HEK293 (cell line): Measurements from ENCODE around the gene NOP9.

ENCODE experiments used
- CTCF ChIA-PET: fragments of 350-600 bp; formaldehyde crosslinking; extraction: SDS; loops from one replicate; lab custom pipeline; 2021; ENCODE audit warnings: antibody characterized with exemption; lab: Yijun Ruan, JAX
- POLR2A ChIA-PET: fragments of 300-600 bp; formaldehyde crosslinking; extraction: SDS; loops from one replicate; lab custom pipeline; 2020; ENCODE audit warnings: antibody characterized with exemption, inconsistent platforms; lab: Yijun Ruan, JAX
- H3K27ac ChIP-seq: fragments of 200-500 bp; sonication (Bioruptor generic); 2 replicates; pipeline ENCODE4 v1.5.1; 2014; ENCODE audit warnings: low read depth, low read length, control low read depth, inconsistent platforms; ENCODE audit errors: extremely low read depth
- H3K36me3 ChIP-seq, 2 experiments: fragments of 200-500 bp in 1 of 2; sonication (Bioruptor generic) in 1 of 2; 1 replicate in 1 of 2; 2 replicates in 1 of 2; pipeline ENCODE4 v1.5.1; 2014 to 2017; ENCODE audit warnings: inconsistent platforms in 2 of 2, low read length in 2 of 2; ENCODE audit not compliant: control insufficient read depth in 2 of 2, insufficient read depth in 1 of 2
- H3K4me1 ChIP-seq: fragments of 200-500 bp; sonication (Bioruptor generic); 2 replicates; pipeline ENCODE4 v1.5.1; 2014; ENCODE audit warnings: mild to moderate bottlenecking, low read length, inconsistent platforms; ENCODE audit not compliant: control insufficient read depth, insufficient read depth
- H3K4me3 ChIP-seq: 2 replicates; pipeline ENCODE4 v1.5.1; 2011; ENCODE audit warnings: low read depth, mild to moderate bottlenecking, control low read depth, low read length, moderate library complexity
- H3K9me3 ChIP-seq: fragments of 200-500 bp; sonication (Bioruptor generic); 2 replicates; pipeline ENCODE4 v1.5.1; 2014; ENCODE audit warnings: low read depth, low read length, inconsistent platforms; ENCODE audit not compliant: control insufficient read depth, insufficient read depth
- IKZF3 ChIP-seq: fragments of 450-650 bp; IDR thresholded peaks from 2 replicates; pipeline ENCODE4 v1.5.0; 2018; ENCODE audit warnings: missing biosample characterization, mild to moderate bottlenecking, missing genetic modification characterization, moderate library complexity
- PRDM4 ChIP-seq: fragments of 450-650 bp; formaldehyde crosslinking; IDR thresholded peaks from 2 replicates; pipeline ENCODE4 v1.5.1; 2017; ENCODE audit warnings: missing biosample characterization, missing genetic modification characterization
- SALL2 ChIP-seq: fragments of 450-650 bp; formaldehyde crosslinking; IDR thresholded peaks from 2 replicates; pipeline ENCODE4 v1.5.0; 2017; ENCODE audit warnings: missing biosample characterization, mild to moderate bottlenecking, missing genetic modification characterization, borderline replicate concordance
- SP2 ChIP-seq: fragments of 450-650 bp; formaldehyde crosslinking; IDR thresholded peaks from 2 replicates; pipeline ENCODE4 v1.5.1; 2016; ENCODE audit warnings: missing biosample characterization, missing genetic modification characterization
- ZBTB48 ChIP-seq: fragments of 450-650 bp; formaldehyde crosslinking; IDR thresholded peaks from 2 replicates; pipeline ENCODE4 v1.5.1; 2016; ENCODE audit warnings: missing biosample characterization, missing genetic modification characterization
- ZBTB8A ChIP-seq: fragments of 450-650 bp; formaldehyde crosslinking; IDR thresholded peaks from 2 replicates; pipeline ENCODE4 v1.5.1; 2016; ENCODE audit warnings: missing biosample characterization, missing genetic modification characterization
- ZIC2 ChIP-seq: fragments of 450-650 bp; formaldehyde crosslinking; IDR thresholded peaks from 2 replicates; pipeline ENCODE4 v1.5.1; 2016; ENCODE audit warnings: missing biosample characterization, missing genetic modification characterization
- ZNF16 ChIP-seq: fragments of 450-650 bp; formaldehyde crosslinking; IDR thresholded peaks from 2 replicates; pipeline ENCODE4 v1.5.1; 2016; ENCODE audit warnings: low read depth, missing biosample characterization, missing genetic modification characterization
- ZNF23 ChIP-seq: fragments of 450-650 bp; formaldehyde crosslinking; IDR thresholded peaks from 2 replicates; pipeline ENCODE4 v1.5.1; 2016; ENCODE audit warnings: missing biosample characterization, missing genetic modification characterization, borderline replicate concordance
- ZNF248 ChIP-seq: fragments of 450-650 bp; formaldehyde crosslinking; IDR thresholded peaks from 2 replicates; pipeline ENCODE4 v1.5.1; 2017; ENCODE audit warnings: missing biosample characterization, missing genetic modification characterization
- ZNF362 ChIP-seq: fragments of 450-650 bp; formaldehyde crosslinking; IDR thresholded peaks from 2 replicates; pipeline ENCODE4 v1.5.1; 2016; ENCODE audit warnings: missing biosample characterization, missing genetic modification characterization
- ZNF416 ChIP-seq: fragments of 450-650 bp; formaldehyde crosslinking; IDR thresholded peaks from 2 replicates; pipeline ENCODE4 v1.5.1; 2016; ENCODE audit warnings: missing biosample characterization, missing genetic modification characterization
- ZNF501 ChIP-seq: fragments of 450-650 bp; formaldehyde crosslinking; IDR thresholded peaks from 2 replicates; pipeline ENCODE4 v1.5.1; 2016; ENCODE audit warnings: missing biosample characterization, missing genetic modification characterization
- ZNF529 ChIP-seq: fragments of 450-650 bp; formaldehyde crosslinking; IDR thresholded peaks from 2 replicates; pipeline ENCODE4 v1.5.1; 2017; ENCODE audit warnings: missing genetic modification characterization, missing biosample characterization; ENCODE audit not compliant: insufficient replicate concordance
- ZNF549 ChIP-seq: fragments of 450-650 bp; IDR thresholded peaks from 2 replicates; pipeline ENCODE4 v1.5.1; 2018; ENCODE audit warnings: missing biosample characterization, missing genetic modification characterization, mild to moderate bottlenecking, inconsistent platforms, moderate library complexity
- ZNF555 ChIP-seq: fragments of 450-650 bp; formaldehyde crosslinking; conservative IDR thresholded peaks from 2 replicates; pipeline ENCODE4 v1.5.1; 2017; ENCODE audit warnings: missing biosample characterization, mild to moderate bottlenecking, missing genetic modification characterization, inconsistent platforms
- ZNF626 ChIP-seq: fragments of 450-650 bp; sonication (Bioruptor Pico); formaldehyde crosslinking; IDR thresholded peaks from 2 replicates; pipeline ENCODE4 v1.5.1; 2018; ENCODE audit warnings: missing biosample characterization, missing genetic modification characterization, inconsistent platforms
- ZNF654 ChIP-seq: fragments of 450-650 bp; formaldehyde crosslinking; IDR thresholded peaks from 2 replicates; pipeline ENCODE4 v1.5.1; 2016; ENCODE audit warnings: low read depth, missing biosample characterization, missing genetic modification characterization
- ZNF76 ChIP-seq: fragments of 450-650 bp; formaldehyde crosslinking; IDR thresholded peaks from 2 replicates; pipeline ENCODE4; 2016; ENCODE audit warnings: low read depth, missing biosample characterization, missing genetic modification characterization, borderline replicate concordance
- ZNF776 ChIP-seq: fragments of 450-650 bp; formaldehyde crosslinking; IDR thresholded peaks from 2 replicates; pipeline ENCODE4 v1.5.0; 2017; ENCODE audit warnings: missing biosample characterization, missing genetic modification characterization, borderline replicate concordance
- TF ChIP-seq, protein P1 (sequence below): fragments of 450-650 bp; formaldehyde crosslinking; IDR thresholded peaks from 2 replicates; pipeline ENCODE4 v1.5.0; 2017; ENCODE audit warnings: missing biosample characterization, missing genetic modification characterization, borderline replicate concordance
- TF ChIP-seq, protein P2 (sequence below): fragments of 450-650 bp; formaldehyde crosslinking; IDR thresholded peaks from 2 replicates; pipeline ENCODE4 v1.5.1; 2016; ENCODE audit warnings: missing biosample characterization, missing genetic modification characterization

Gene NOP9

GRCh38 chr14:24260780-24261157 lies 38.9 kb upstream of the NOP9 start (continued):
- TF ChIP-seq ZNF16 (tag by site-specific recombination) (no peak), ZNF549 (tag by site-specific recombination) (no peak), ZNF776 (tag by site-specific recombination) (no peak), ZNF416 (tag by site-specific recombination) (no peak), ZNF654 (no peak), ZNF23 (tag by site-specific recombination) (no peak)
- TF ChIP-seq, protein P1, sequence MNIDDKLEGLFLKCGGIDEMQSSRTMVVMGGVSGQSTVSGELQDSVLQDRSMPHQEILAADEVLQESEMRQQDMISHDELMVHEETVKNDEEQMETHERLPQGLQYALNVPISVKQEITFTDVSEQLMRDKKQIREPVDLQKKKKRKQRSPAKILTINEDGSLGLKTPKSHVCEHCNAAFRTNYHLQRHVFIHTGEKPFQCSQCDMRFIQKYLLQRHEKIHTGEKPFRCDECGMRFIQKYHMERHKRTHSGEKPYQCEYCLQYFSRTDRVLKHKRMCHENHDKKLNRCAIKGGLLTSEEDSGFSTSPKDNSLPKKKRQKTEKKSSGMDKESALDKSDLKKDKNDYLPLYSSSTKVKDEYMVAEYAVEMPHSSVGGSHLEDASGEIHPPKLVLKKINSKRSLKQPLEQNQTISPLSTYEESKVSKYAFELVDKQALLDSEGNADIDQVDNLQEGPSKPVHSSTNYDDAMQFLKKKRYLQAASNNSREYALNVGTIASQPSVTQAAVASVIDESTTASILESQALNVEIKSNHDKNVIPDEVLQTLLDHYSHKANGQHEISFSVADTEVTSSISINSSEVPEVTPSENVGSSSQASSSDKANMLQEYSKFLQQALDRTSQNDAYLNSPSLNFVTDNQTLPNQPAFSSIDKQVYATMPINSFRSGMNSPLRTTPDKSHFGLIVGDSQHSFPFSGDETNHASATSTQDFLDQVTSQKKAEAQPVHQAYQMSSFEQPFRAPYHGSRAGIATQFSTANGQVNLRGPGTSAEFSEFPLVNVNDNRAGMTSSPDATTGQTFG (tag by site-specific recombination) = no peak

- CTCF ChIA-PET = interaction anchor here (0.6 to 1.4 kb wide), 3 partner anchors 14 to 19 kb away, joined by 3 to 6 read pairs (median 4); partner anchors contain the start of gene TINF2
- POLR2A ChIA-PET = interaction anchor here (0.7 to 3.6 kb wide), 4 partner anchors 10 to 168 kb away, joined by 3 to 16 read pairs (median 9); partner anchors contain the start of genes EMC9, PCK2, RABGGTA and TINF2
Measured at GRCh38 chr14:24261256-24261968, 38.2 kb upstream of the NOP9 start.

GRCh38 chr14:24261969-24262327 lies 37.7 kb upstream of the NOP9 start:
- Histone ChIP-seq H3K27ac (no peak overlapping the region), H3K36me3 (peaks cover 0 to 18% of the 10 kb centered on the region in 2 experiments; a peak in 1 of 3 replicates), H3K4me1 (no peaks in the 10 kb centered on the region), H3K9me3 (no peaks in the 10 kb centered on the region), H3K4me3 (no peak overlapping the region)
- CTCF ChIA-PET = interaction anchor here (0.6 to 1.4 kb wide), 4 partner anchors 15 to 71 kb away, joined by 3 to 6 read pairs (median 4); partner anchors contain the start of gene TINF2
- POLR2A ChIA-PET = interaction anchor here (1.2 to 3.6 kb wide), 3 partner anchors 9 to 121 kb away, joined by 3 to 16 read pairs (median 14); partner anchors contain the start of genes EMC9, RABGGTA and TINF2
- TF ChIP-seq ZNF626 (tag by site-specific recombination) (no peak), ZBTB48 (tag by site-specific recombination) (no peak), PRDM4 (tag by site-specific recombination) (no peak), ZNF654 (no peak), ZNF501 (no peak), ZNF549 (tag by site-specific recombination) (no peak), ZIC2 (tag by site-specific recombination) (no peak), ZBTB8A (tag by site-specific recombination) (no peak), IKZF3 (tag by site-specific recombination) (no peak), ZNF529 (tag by site-specific recombination) (no peak), SP2 (tag by site-specific recombination) (no peak), SALL2 (no peak)
- TF ChIP-seq, protein P2, sequence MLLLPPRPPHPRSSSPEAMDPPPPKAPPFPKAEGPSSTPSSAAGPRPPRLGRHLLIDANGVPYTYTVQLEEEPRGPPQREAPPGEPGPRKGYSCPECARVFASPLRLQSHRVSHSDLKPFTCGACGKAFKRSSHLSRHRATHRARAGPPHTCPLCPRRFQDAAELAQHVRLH = no peak

More at GRCh38 chr14:24261256-24261968, 38.2 kb upstream of the NOP9 start:
- no peak for TF ChIP-seq ZNF248 (tag by site-specific recombination)
- TF ChIP-seq ZNF362 = no peak
- TF ChIP-seq ZNF555 (tag by site-specific recombination) = no peak
- TF ChIP-seq ZNF76 (tag by site-specific recombination) = no peak
- no peaks in the 10 kb centered on the region for H3K9me3 ChIP-seq
- no peaks in the 10 kb centered on the region for H3K4me1 ChIP-seq
- H3K36me3 ChIP-seq = peaks cover 0 to 12% of the 10 kb centered on the region in 2 experiments; a peak in 1 of 3 replicates
- no peak overlapping the region for H3K4me3 ChIP-seq
- H3K27ac ChIP-seq = no peak overlapping the region
